GM18951 (cell line): ENCODE measurements around the gene SGK1.

Source experiments
- POLR2A ChIP-seq: IDR thresholded peaks from 4 replicates; pipeline ENCODE4 v1.6.1; 2011; ENCODE audit warnings: mild to moderate bottlenecking; ENCODE audit not compliant: insufficient read length, insufficient read depth; ENCODE audit errors: extremely low read depth
- in situ Hi-C: fragments of 300-500 bp; cut with MboI; formaldehyde crosslinking; loops from one replicate; pipeline ENCODE4 v1.12.0; 2022; ENCODE audit warnings: low sequenced_read_pairs, mixed read lengths, inconsistent platforms; ENCODE audit not compliant: unreplicated experiment

SGK1 gene

DNA sequence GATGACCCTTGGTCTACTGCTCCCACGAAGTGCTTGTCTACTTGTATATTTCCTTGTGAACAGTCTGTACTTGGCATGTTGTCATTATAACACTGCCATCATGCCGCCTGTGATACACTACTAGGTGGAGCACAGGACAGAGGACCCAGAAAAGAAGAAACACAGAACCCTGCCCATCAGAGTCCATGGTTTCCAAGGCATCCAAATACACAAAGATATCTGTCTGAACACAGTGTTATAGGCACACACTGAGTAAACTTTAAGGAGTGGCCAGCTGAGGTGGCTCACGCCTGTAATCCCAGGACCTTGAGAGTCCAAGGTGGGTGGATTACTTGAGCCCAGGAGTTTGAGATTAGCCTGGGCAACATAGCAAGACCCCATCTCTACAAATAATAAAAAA lies 155.0 kb downstream of the SGK1 start:
- in situ Hi-C loops, result loop anchor here (25.0 kb wide), 2 partner anchors 724 to 1274 kb away; no protein-coding TSS in a partner anchor

DNA sequence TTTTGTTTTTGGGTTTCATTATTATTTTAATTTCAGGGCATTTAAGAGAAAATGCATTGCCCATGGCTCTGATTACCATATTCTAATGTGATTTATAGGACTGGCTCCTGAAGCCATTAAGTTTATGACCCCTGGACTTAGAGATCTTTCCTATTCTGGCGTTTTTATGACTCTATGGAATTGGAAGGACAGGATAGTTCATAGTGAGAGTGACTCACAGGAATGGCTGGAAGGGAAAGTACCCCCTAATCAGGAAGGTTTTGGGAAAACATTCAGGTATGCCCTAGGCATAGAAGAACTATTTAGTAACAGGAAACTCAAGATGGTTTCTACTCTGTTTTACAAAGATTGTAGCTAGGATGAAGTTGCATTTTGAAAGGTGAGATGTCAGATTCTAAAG lies 156.9 kb downstream of the SGK1 start:
- no peak for TF ChIP-seq POLR2A
- in situ Hi-C loops, result loop anchor here (25.0 kb wide), 2 partner anchors 726 to 1276 kb away; no protein-coding TSS in a partner anchor

More for the DNA sequence above, 155.0 kb downstream of the SGK1 start:
- no peak for TF ChIP-seq POLR2A

DNA sequence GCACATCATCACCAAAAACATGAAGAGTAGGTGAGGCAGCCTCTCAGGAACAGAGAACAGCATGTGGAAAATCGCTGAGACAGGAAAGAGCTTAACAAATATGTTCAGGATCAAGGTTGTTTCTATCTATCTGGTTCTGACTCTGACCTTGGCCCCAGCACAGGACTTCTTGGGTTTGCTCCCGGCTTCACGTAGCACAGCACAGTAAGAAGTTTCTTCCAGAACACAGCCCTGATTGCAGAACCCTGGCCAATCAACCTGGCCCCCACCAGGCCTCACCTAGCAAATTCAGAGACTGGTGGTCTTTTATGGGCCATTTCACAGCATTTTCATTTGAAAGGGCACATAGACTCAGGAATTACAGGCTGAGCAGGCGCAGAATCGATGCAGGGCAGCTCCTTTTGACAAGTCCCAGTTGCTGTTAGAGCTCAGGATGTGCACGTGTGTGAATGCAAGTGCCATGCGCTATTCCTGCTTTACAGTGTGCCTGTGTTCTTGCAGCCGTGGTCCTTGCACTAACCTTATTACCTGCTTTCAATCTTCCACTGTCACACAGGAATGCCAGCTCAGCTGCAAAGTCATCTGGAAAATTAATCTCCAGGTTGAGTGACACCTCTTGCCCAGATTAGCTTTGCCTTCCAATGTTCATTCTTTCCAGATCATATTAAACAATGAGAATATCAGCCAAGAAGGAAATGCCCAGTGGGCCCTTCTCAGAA lies 165.0 kb downstream of the SGK1 start:
- in situ Hi-C loops, result loop anchor here (25.0 kb wide), 2 partner anchors 734 to 1284 kb away; no protein-coding TSS in a partner anchor
- no peak for TF ChIP-seq POLR2A

DNA sequence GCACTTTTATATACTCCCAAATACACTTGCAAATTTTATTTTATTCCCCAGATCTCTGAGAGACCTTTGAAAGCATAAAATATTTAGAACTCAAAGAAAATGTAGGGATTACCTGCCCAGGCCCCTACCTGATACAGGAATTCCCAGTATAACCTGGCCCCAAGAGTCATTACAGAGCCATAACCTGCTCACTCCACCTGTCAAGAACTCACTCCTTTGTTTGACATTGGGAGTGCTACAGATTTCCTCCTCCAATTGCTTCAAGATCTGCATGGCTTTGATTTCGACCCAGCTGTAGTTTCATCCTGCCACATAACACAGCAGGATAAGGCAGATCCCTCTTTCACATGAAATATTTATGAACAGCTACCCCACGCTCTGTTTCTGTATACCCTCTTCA lies 169.3 kb downstream of the SGK1 start:
- in situ Hi-C loops, result no loop called here
- TF ChIP-seq POLR2A, result no peak

DNA sequence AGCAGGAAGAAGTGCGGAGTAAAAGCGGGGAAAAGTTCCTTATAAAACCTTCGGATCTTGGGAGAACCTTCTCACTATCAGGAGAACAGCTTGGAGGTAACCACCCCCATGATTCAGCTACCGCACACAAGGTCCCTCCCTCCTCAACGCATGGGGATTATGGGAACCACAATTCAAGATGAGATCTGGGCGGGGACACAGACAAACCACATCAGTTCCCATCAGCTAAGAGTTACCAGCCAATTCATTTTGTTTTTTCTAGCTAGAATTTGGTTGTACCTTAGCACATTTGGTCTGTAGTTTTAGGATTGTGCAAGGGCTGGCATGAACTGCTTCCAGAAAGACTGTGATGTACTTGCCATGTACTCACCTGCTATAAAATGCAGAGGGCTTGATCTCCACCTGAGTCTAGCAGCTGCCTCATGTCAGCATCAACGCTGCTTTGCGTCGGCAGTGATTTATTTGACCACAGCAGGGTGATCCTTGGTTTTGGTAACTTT lies 170.8 kb downstream of the SGK1 start:
- in situ Hi-C loops, result no loop called here
- TF ChIP-seq POLR2A, result no peak

DNA sequence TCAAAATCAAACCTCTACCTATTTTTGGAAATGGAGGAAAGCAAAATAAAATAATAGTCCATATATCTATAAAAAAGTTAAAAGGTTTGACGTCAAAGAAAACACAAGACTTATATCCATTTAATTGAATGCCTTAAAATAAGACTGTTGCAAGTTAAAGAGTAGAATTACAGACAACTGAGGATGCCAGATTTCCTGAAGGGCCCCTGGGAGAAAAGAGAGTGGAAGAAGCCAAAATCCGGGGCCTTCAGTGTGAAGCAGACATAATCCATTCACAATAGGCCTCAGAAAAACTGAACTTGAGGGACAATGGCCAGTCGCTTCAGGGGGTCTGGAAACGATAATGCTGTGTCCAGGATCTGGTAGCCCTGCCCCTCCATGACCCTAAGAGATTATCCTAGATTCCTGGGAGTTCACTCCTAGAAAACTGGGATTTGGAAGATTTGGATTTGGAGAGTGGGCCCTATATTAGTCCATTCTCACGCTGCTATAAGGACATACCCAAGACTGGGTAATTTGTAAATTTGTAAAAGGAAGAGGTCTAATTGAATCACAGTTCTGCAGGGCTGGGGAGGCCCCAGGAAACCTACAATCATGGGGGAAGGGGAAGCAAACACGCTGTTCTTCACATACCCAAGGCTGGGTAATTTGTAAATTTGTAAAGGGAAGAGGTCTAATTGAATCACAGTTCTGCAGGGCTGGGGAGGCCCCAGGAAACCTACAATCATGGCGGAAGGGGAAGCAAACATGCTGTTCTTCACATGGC lies 171.5 kb downstream of the SGK1 start:
- in situ Hi-C loops, result no loop called here
- TF ChIP-seq POLR2A, result no peak

DNA sequence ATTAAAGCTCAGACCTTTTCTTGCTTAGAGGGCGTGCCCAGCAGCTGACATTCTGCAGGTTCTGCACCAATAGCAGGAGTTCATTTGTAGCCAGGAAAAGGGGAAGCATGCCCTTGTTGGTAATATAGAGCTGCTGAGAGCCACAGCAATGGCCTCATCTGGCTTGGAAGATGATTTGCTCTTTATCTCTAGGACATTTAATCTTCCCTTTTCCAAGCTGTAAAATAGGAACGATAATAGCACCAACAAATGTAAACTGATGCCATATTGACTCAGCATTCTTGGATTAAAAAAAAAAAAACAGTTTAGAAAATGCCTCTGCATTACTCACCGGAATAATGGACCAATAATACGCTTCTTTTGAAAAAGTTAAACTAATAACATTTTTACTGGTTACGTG lies 172.1 kb downstream of the SGK1 start:
- TF ChIP-seq POLR2A, result no peak
- in situ Hi-C loops, result no loop called here

DNA sequence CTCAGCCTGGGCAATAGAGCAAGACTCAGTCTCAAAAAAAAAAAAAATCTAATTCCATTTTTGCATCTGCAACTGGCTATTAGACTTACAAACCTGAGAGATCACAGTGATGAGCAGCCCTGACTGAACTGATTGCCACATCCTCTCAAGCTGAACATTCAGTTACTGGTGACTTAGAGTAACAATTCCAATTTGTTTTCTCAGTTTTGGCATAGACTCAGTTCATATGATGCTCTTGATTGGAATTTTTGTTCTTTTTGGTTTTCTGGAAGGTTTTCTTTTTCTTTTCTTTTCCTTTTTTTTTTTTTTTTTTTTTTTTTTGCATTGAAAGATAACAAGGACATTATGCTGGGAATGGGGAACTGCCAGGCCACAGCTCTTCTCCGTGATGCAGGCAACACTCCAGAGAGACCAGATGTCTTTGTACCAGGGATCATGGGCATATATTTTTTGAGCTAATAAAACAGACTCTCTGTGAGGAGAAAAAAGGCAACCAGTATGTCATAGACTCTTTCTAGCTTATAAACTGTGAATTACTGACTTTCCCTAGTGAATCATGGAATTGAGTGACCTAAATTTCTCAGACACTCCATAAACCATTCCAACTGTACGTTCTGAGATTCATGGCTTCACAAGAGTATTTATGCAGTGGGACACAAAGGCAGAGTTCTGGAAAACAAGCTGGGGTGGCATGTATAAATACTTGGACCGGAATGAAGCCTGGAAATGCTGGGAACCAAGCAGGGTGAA lies 179.5 kb downstream of the SGK1 start:
- in situ Hi-C loops, result no loop called here
- no peak for TF ChIP-seq POLR2A

DNA sequence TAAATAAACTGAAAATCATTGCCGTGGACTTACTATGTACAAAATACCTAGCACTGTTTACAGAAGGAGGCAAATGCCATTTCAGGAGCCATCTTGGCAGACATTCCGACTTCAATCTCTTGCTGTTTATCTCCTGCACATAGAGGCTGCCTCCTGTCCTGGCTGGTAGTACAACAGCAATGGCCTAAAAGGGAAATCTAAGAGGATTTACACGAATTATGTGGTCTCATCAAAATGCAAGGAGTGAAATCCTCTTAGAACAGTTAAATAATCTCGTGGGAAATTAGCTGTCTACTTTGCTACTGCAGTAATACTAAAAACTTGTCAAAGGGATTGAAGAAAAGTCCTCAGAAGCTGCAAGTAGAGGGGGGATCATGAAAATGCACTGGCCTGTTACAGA lies 183.3 kb downstream of the SGK1 start:
- TF ChIP-seq POLR2A, result no peak
- in situ Hi-C loops, result no loop called here

DNA sequence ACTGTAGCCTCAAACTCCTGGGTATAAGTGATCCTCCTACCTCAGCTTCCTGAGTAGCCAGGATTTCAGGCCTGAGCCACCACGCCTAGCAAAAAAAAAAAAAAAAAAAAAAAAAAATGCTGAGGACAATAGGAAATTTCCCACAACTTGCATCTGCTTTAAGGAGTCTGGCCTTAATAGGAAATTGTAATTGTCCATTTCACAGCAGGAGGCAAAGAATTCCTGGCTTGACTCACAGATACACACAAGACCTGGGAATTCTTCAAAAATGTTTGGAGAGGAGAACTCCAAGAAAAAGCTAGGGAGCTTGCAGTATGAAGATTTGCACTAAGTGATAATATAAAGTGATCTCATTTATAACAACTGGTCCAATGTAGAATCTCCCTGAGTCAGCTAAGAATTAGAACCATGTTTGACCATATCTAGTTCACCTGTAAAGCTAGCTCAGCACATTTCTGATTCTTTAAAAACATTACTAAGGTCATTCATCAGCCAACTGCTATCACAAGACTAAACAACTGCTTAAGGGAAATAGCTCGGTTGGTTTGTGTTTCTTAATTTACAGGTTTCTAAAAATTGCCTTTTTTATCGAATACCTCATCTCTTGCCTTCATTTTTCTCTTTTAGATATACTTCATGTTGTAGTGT lies 185.3 kb downstream of the SGK1 start:
- in situ Hi-C loops, result no loop called here

DNA sequence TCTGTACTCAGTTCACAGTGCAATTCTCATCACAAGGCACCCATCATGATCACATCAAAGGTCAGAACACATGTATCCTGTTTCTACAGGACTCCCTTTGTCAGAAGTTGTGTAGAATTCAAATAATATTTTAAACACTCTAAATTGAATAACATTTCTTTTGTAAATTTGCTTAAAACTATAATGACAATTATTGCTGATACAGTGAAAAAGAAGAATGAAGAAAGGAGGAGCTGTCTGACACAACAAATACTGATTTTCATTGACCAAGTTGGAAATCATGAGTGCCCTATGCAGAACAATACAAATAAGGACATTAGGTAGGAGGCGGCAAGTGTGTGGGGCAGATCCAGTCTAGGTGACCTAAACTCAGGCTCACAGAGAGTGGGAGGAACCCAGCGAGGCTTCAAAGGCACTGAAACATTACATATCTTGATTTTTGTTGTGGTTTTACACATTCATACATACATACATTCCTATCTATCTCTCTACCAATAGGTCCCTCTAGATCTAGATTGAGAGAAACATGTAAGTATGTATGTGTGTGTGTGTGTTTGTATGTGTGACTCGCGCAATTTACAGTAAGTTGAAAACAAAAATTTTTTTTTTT lies 186.3 kb downstream of the SGK1 start:
- in situ Hi-C loops, result no loop called here

More for the DNA sequence above, 185.3 kb downstream of the SGK1 start:
- TF ChIP-seq POLR2A, result no peak

DNA sequence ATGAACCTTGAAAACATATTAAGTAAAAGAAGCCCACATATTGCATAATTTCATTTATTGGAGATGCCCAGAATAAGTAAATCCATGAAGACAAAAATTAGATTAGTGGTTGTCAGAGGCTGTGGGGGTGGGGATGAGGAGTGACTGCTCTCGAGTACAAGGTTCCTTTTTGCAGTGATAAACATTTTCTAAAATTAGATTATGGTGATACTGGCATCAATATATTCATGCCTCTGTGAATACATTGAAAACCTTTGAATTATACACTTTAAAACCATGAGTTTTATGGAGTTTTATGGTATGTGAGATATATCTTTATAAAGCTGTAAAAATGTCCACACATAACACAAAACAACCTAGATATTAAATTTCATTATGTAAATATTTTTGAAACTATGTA lies 189.8 kb downstream of the SGK1 start:
- in situ Hi-C loops, result no loop called here
- TF ChIP-seq POLR2A, result no peak

More for the DNA sequence above, 186.3 kb downstream of the SGK1 start:
- TF ChIP-seq POLR2A, result no peak

DNA sequence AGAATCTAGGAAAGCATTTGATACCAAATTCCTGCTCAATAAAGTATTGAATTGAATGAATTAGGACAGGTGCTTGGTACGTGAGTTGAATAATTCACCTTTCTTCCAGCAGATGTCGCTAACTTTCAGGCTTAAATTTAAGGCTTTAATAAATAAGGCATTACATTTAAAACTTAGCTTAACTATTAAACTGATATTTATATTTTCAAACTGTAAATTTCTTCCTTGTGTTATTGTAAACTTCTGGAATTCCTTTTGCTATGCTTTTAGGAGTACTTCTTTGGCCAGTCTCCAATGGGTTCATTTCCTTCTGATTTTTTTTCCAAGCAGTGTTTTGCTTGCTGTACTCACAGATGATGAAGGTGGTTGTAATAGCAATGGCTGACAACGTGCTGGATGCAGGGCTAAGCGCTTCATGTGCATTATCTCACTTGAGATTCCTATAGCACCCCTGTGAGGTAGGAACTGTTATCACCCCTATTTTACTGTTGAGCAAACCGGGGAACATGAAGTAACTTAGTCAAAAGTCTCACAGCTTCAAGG lies 194.2 kb downstream of the SGK1 start:
- no peak for TF ChIP-seq POLR2A
- in situ Hi-C loops, result no loop called here
